H1 (cell line): ENCODE data around the gene PNRC1. TPM values are rescaled to one million over a fixed set of nuclear protein-coding genes. Genes with fewer than 3 reads are reported as not detected.
A peak's percentile ranks its signal among the peaks of the same experiment; 100 is the strongest.

ENCODE experiments used
- CTCF ChIA-PET: fragments of 300-600 bp; sonication (Branson Sonifier 250); formaldehyde crosslinking; loops from one replicate; lab custom pipeline; 2021; ENCODE audit not compliant: partially characterized antibody; lab: Charles Lee
- POLR2A ChIA-PET: fragments of 300-600 bp; sonication (Branson Sonifier 250); formaldehyde crosslinking; loops from one replicate; lab custom pipeline; 2021; ENCODE audit warnings: inconsistent platforms; ENCODE audit not compliant: partially characterized antibody; lab: Charles Lee
- DNase-seq, 2 experiments: peaks; one replicate each; pipeline versions ENCODE4 v3.0.0 to v3.0.0-alpha.2; 2010 to 2022; ENCODE audit warnings: low spot score in 2 of 2, low read depth in 1 of 2, mixed read lengths in 1 of 2
- FAIRE-seq: peaks from 2 replicates; lab custom pipeline; 2011; peaks lifted over from hg19 to GRCh38; lab: Jason Lieb, UNC
- H2AFZ ChIP-seq: 2 replicates; pipeline ENCODE4 v1.8.1; 2012; ENCODE audit warnings: low read length, inconsistent platforms
- H2AK5ac ChIP-seq: 2 replicates; pipeline ENCODE4 v1.6.1; 2013; ENCODE audit warnings: low read depth, low read length
- H2BK120ac ChIP-seq: replicated peaks from 2 replicates; pipeline ENCODE3; 2013; ENCODE audit warnings: low read depth, low read length, inconsistent platforms
- H2BK12ac ChIP-seq: 2 replicates; pipeline ENCODE4 v1.6.1; 2013; ENCODE audit warnings: low read depth, low read length
- H2BK15ac ChIP-seq: 2 replicates; pipeline ENCODE4 v1.6.1; 2013; ENCODE audit warnings: low read length
- H2BK20ac ChIP-seq: 2 replicates; pipeline ENCODE4 v1.6.1; 2013; ENCODE audit warnings: low read length
- H2BK5ac ChIP-seq: 2 replicates; pipeline ENCODE4 v1.6.1; 2013; ENCODE audit warnings: low read depth, low read length
- H3K14ac ChIP-seq: 2 replicates; pipeline ENCODE4 v1.6.1; 2013; ENCODE audit warnings: inconsistent platforms; ENCODE audit not compliant: insufficient read length
- H3K18ac ChIP-seq: 2 replicates; pipeline ENCODE4 v1.6.1; 2013; ENCODE audit warnings: low read length; ENCODE audit errors: extremely low read depth
- H3K23ac ChIP-seq: 2 replicates; pipeline ENCODE4 v1.6.1; 2013; ENCODE audit warnings: inconsistent platforms; ENCODE audit not compliant: insufficient read length
- H3K23me2 ChIP-seq: 2 replicates; pipeline ENCODE4 v1.6.1; 2013; ENCODE audit warnings: low read depth, low read length
- H3K27ac ChIP-seq: 2 replicates; pipeline ENCODE4 v1.6.1; 2011; ENCODE audit warnings: low read depth, low read length, inconsistent platforms
- H3K27me3 ChIP-seq, 4 experiments: replicated peaks in 1 of 4; 1 replicate in 1 of 4; 2 replicates in 3 of 4; pipeline versions ENCODE4 v1.6.1 to v1.8.1; 2011 to 2013; ENCODE audit warnings: low read length in 3 of 4, mild to moderate bottlenecking in 3 of 4, inconsistent platforms in 2 of 4, mixed read lengths in 2 of 4, moderate library complexity in 1 of 4; ENCODE audit not compliant: control insufficient read depth in 3 of 4, insufficient read depth in 3 of 4; ENCODE audit errors: extremely low read depth in 1 of 4
- H3K36me3 ChIP-seq, 4 experiments: 2 replicates each; pipeline versions ENCODE4 v1.6.1 to v1.8.1; 2011 to 2013; ENCODE audit warnings: mild to moderate bottlenecking in 4 of 4, low read length in 3 of 4, moderate library complexity in 2 of 4, control low read depth in 1 of 4, inconsistent platforms in 1 of 4; ENCODE audit not compliant: insufficient read depth in 4 of 4, control insufficient read depth in 2 of 4
- H3K4ac ChIP-seq: replicated peaks from 2 replicates; pipeline ENCODE3; 2013; ENCODE audit warnings: low read length, low read depth, mixed read lengths, inconsistent platforms; ENCODE audit not compliant: insufficient read length
- H3K4me1 ChIP-seq, 4 experiments: replicated peaks in 1 of 4; 1 replicate in 1 of 4; 2 replicates in 3 of 4; pipeline versions ENCODE4 v1.6.1 to v1.8.1; 2011 to 2013; ENCODE audit warnings: low read length in 3 of 4, inconsistent platforms in 2 of 4, mixed read lengths in 1 of 4; ENCODE audit not compliant: insufficient read depth in 4 of 4, control insufficient read depth in 3 of 4
- H3K4me2 ChIP-seq, 2 experiments: 2 replicates each; pipeline versions ENCODE4 v1.6.1 to v1.8.1; 2011 to 2013; ENCODE audit warnings: low read depth in 2 of 2, low read length in 2 of 2, control low read depth in 1 of 2, inconsistent platforms in 1 of 2, mild to moderate bottlenecking in 1 of 2; ENCODE audit not compliant: insufficient read depth in 1 of 2
- H3K4me3 ChIP-seq, 4 experiments: fragments of 200-600, 300-600 bp in 1 of 4; sonication (generic), shearing (Covaris generic), sonication (Bioruptor Twin) in 1 of 4; 2 replicates each; pipeline versions ENCODE4 v1.5.1 to v1.8.1; 2011 to 2016; ENCODE audit warnings: low read length in 4 of 4, low read depth in 3 of 4, control low read depth in 2 of 4, inconsistent platforms in 2 of 4, mild to moderate bottlenecking in 2 of 4, mixed read lengths in 1 of 4, moderate library complexity in 1 of 4; ENCODE audit not compliant: insufficient read depth in 2 of 4; ENCODE audit errors: extremely low read depth in 1 of 4
- H3K56ac ChIP-seq: replicated peaks from 2 replicates; pipeline ENCODE3; 2013; ENCODE audit warnings: low read depth, mild to moderate bottlenecking, mixed read lengths, low read length, inconsistent platforms; ENCODE audit not compliant: insufficient read length
- H3K79me1 ChIP-seq: 2 replicates; pipeline ENCODE4 v1.6.1; 2013; ENCODE audit warnings: low read depth, low read length, control low read depth
- H3K79me2 ChIP-seq, 2 experiments: 2 replicates each; pipeline versions ENCODE4 v1.6.1 to v1.8.1; 2012 to 2013; ENCODE audit warnings: low read length in 2 of 2, mild to moderate bottlenecking in 2 of 2, inconsistent platforms in 1 of 2; ENCODE audit not compliant: insufficient read depth in 2 of 2, control insufficient read depth in 1 of 2
- H3K9ac ChIP-seq, 4 experiments: replicated peaks in 1 of 4; 1 replicate in 1 of 4; 2 replicates in 3 of 4; pipeline versions ENCODE4 v1.6.1 to v1.8.1; 2011 to 2013; ENCODE audit warnings: low read depth in 3 of 4, low read length in 3 of 4, control low read depth in 2 of 4, mild to moderate bottlenecking in 2 of 4, moderate library complexity in 2 of 4, inconsistent platforms in 1 of 4; ENCODE audit errors: extremely low read depth in 1 of 4
- H3K9me3 ChIP-seq, 2 experiments: 2 replicates each; pipeline versions ENCODE4 v1.6.1 to v1.8.1; 2012 to 2013; ENCODE audit warnings: mild to moderate bottlenecking in 2 of 2, moderate library complexity in 2 of 2, control low read depth in 1 of 2, inconsistent platforms in 1 of 2, low read depth in 1 of 2, low read length in 1 of 2, mixed read lengths in 1 of 2; ENCODE audit not compliant: insufficient read depth in 2 of 2
- H4K20me1 ChIP-seq, 2 experiments: replicated peaks in 1 of 2; 2 replicates each; pipeline versions ENCODE3 to v1.8.1; 2011 to 2013; ENCODE audit warnings: inconsistent platforms in 2 of 2, low read length in 2 of 2, mild to moderate bottlenecking in 1 of 2; ENCODE audit not compliant: insufficient read depth in 2 of 2, control insufficient read depth in 1 of 2
- H4K5ac ChIP-seq: 2 replicates; pipeline ENCODE4 v1.6.1; 2013; ENCODE audit warnings: low read length, low read depth, mixed read lengths, inconsistent platforms; ENCODE audit not compliant: insufficient read length
- H4K8ac ChIP-seq: 2 replicates; pipeline ENCODE4 v1.8.0; 2013; ENCODE audit warnings: mild to moderate bottlenecking, moderate library complexity, low read length, inconsistent platforms; ENCODE audit not compliant: insufficient read depth; ENCODE audit errors: extremely low read depth
- H4K91ac ChIP-seq: replicated peaks from 2 replicates; pipeline ENCODE3; 2013; ENCODE audit warnings: low read length, mixed read lengths, inconsistent platforms; ENCODE audit not compliant: insufficient read length
- CHD1 ChIP-seq: IDR thresholded peaks from 2 replicates; pipeline ENCODE4 v1.6.1; 2012; ENCODE audit warnings: low read depth, low read length, improper control_type of control experiment
- SAP30 ChIP-seq: fragments of 300-600 bp; sonication (generic); IDR thresholded peaks from 2 replicates; pipeline ENCODE4 v1.7.1; 2012; ENCODE audit warnings: low read length, moderate library complexity, mild to moderate bottlenecking, inconsistent platforms; ENCODE audit not compliant: insufficient read depth, insufficient replicate concordance
- SIN3A ChIP-seq, 2 experiments: IDR thresholded peaks in 1 of 2; conservative IDR thresholded peaks in 1 of 2; 2 replicates each; pipeline ENCODE4 v1.6.1; 2011 to 2012; ENCODE audit warnings: low read length in 2 of 2, improper control_type of control experiment in 1 of 2, low read depth in 1 of 2, mild to moderate bottlenecking in 1 of 2
- WGBS, 2 experiments: shearing (Covaris generic) in 1 of 2; methylation state at CpG; one replicate each; pipeline versions ENCODE4 v1.1.6 to v1.1.7; 2013 to 2015; ENCODE audit warnings: low lambda C conversion rate in 2 of 2, mixed read lengths in 2 of 2, inconsistent platforms in 1 of 2, low coverage in 1 of 2, missing lambda C conversion rate in 1 of 2; ENCODE audit not compliant: insufficient replicate concordance in 2 of 2, insufficient coverage in 1 of 2, insufficient read length in 1 of 2; ENCODE audit errors: extremely low coverage in 1 of 2, missing lambda C conversion rate in 1 of 2; 5-methylcytosine and 5-hydroxymethylcytosine counted together
- polyA plus RNA-seq, 7 experiments: library from polyadenylated mRNA; depleted of rRNA in 3 of 7; stranded (reverse) in 5 of 7; unstranded in 2 of 7; fragments of >200 nt in 5 of 7; fragments of 200-250 nt in 2 of 7; gene quantifications; 1 replicate in 5 of 7; 2 replicates in 1 of 7; 4 replicates in 1 of 7; pipeline versions ENCODE4 v1.2.1 to v1.2.3, GENCODE V29; 2011 to 2013; ENCODE audit warnings: missing spikeins in 2 of 7, mixed read lengths in 2 of 7
- total RNA-seq: library from RNA; stranded (reverse); fragmentation: NEBNext Ultra II Directional; extraction: Animal tissue kit (Norgen Biotek cat#: 25700); gene quantifications from 2 replicates; pipeline ENCODE4 v1.2.1, GENCODE V29; 2021

Gene PNRC1
- total and polyA plus RNA-seq, 2 of the 8 experiments (the other 6 are each of a cell fraction or from before 2014, with no cell fraction given), result 6.3 to 48.5 TPM

DNA sequence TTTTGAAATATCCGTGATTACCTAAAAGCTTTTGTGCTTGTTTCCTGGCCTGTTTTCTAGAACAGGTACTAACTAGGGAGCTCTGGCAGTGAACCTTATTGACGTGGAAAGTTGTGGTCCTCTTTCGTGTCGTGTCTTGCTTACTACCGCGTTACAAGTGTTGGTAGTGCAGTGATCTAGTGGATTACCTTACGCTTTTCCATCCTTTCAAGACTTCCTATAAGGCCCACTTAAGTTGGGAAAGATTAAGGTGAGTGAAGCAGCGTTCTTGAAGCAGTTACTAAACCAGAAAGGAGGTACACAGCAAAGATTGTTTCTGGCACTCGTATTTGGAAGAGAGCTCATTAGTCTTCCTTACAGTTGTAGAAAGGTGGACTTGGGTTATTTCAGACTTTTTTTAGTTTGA, 1.9 kb downstream of the PNRC1 start:
- H3K4ac ChIP-seq, result no peak overlapping the region
- H4K8ac ChIP-seq, result no peak overlapping the region
- H3K23ac ChIP-seq, result no peak overlapping the region
- no peak overlapping the region for H3K14ac ChIP-seq
- H3K18ac ChIP-seq, result no peak overlapping the region
- FAIRE-seq (no peak), DNase-seq (no peak)
- H4K5ac ChIP-seq, result no peak overlapping the region
- ChIA-PET POLR2A (interaction anchor here (1.3 to 2.5 kb wide), 3 partner anchors 10 to 100 kb away, joined by 4 to 12 read pairs (median 7); partner anchors contain the start of gene SRSF12), CTCF (interaction anchor here (1.1 to 2.0 kb wide), 4 partner anchors 31 to 100 kb away, joined by 3 to 13 read pairs (median 4); no protein-coding TSS in a partner anchor)
- no peak overlapping the region for H2BK5ac ChIP-seq
- TF ChIP-seq CHD1 (no peak), SAP30 (no peak), SIN3A (conservative IDR thresholded peaks at IDR 0.05 in 1 of 2, IDR thresholded peaks at IDR 0.05 in 1 of 2; ENCODE audit: low read depth in 1 of 2, low read length in 2 of 2) (0 out of 4 replicates have a peak, but pooled peaks of 1 of the 2 experiments have one; percentile 39)
- H3K79me1 ChIP-seq, result no peaks in the 10 kb centered on the region
- no peaks in the 10 kb centered on the region for H3K27me3 ChIP-seq
- no peak overlapping the region; the same call in 1 of the 2 replicates for H2BK12ac ChIP-seq
- no peak overlapping the region for H3K27ac ChIP-seq
- H2BK120ac ChIP-seq, result no peak overlapping the region
- H4K91ac ChIP-seq, result no peak overlapping the region
- 50% methylated on average over 9 of the region's 9 CpGs; no CpG with 5 or more reads in 1 of the 2 experiments for WGBS, 2 experiments
- H2AK5ac ChIP-seq, result no peak overlapping the region; the same call in 1 of the 2 replicates
- H3K23me2 ChIP-seq, result peaks cover 8% of the 10 kb centered on the region
- peaks cover 6 to 8% of the 10 kb centered on the region in 2 experiments for H4K20me1 ChIP-seq
- peak overlapping the region; percentile 86 to 89 for H3K4me2 ChIP-seq
- H3K9ac ChIP-seq, result peak overlapping the region in 3 of 4 experiments; percentile 54 to 92 (median 78); a peak in 4 of 7 replicates
- peaks cover 8 to 27% of the 10 kb centered on the region in 2 experiments; a peak in 3 of 4 replicates for H3K79me2 ChIP-seq
- no peak overlapping the region for H3K56ac ChIP-seq
- no peak overlapping the region for H2BK20ac ChIP-seq
- peaks cover 0 to 19% (median 3%) of the 10 kb centered on the region in 4 experiments; a peak in 2 of 8 replicates for H3K36me3 ChIP-seq
- no peak overlapping the region for H2AFZ ChIP-seq
- H2BK15ac ChIP-seq, result peak overlapping the region; percentile 21; the same call in 1 of the 2 replicates
- H3K4me3 ChIP-seq, result peak overlapping the region; percentile 79 to 98 (median 92)
- peaks cover 8 to 26% (median 13%) of the 10 kb centered on the region in 4 experiments for H3K4me1 ChIP-seq
- H3K9me3 ChIP-seq, result no peaks in the 10 kb centered on the region
